Sciatic nerve (tissue), 2 donors: Measurements from ENCODE around the gene CD4. TPM values are rescaled to one million over a fixed set of nuclear protein-coding genes. Genes with fewer than 3 reads are reported as not detected.
"Not testable (repeated sequence)": the region's sequence is repeated elsewhere in the genome, so short reads cannot be mapped to it uniquely, and the experiment has no call there.

Source experiments
- ATAC-seq: fragments of 200-7000 bp; cut with Tn5 transposase; one replicate; pipeline ENCODE4 v1.9.1; 2020; ENCODE audit warnings: mild to moderate bottlenecking, moderate library complexity
- DNase-seq: peaks from one replicate; pipeline ENCODE4 v3.0.0-alpha.2; 2020; ENCODE audit warnings: low spot score
- intact Hi-C: fragments of 100-400 bp; cut with DNase I; formaldehyde crosslinking; loops from one replicate; pipeline ENCODE4 v1.14.2; 2022
- total RNA-seq: library from RNA; stranded (reverse); fragmentation: NEBNext Ultra II Directional; extraction: Animal tissue kit (Norgen Biotek cat#: 25700); gene quantifications from one replicate; pipeline ENCODE4 v1.2.1, GENCODE V29; 2021
- donor health status: DM: no; HTN: no; CAD: no.
- donor health status: DM: no; HTN: no; CAD: no.

Gene CD4
- total RNA-seq, 1 donor from 2014 or later = 20.6 TPM

GRCh38 chr12:6851153-6851920 is 62.0 kb downstream of the CD4 start, which contains the start of gene CDCA3:
TSS of gene CDCA3 (minus strand) at chr12:6851286. CDS start at chr12:6850952, 334 bp downstream.
- ATAC-seq (peak; percentile 88), DNase-seq (peak; percentile 97)
- intact Hi-C loops = no loop called here

DNA sequence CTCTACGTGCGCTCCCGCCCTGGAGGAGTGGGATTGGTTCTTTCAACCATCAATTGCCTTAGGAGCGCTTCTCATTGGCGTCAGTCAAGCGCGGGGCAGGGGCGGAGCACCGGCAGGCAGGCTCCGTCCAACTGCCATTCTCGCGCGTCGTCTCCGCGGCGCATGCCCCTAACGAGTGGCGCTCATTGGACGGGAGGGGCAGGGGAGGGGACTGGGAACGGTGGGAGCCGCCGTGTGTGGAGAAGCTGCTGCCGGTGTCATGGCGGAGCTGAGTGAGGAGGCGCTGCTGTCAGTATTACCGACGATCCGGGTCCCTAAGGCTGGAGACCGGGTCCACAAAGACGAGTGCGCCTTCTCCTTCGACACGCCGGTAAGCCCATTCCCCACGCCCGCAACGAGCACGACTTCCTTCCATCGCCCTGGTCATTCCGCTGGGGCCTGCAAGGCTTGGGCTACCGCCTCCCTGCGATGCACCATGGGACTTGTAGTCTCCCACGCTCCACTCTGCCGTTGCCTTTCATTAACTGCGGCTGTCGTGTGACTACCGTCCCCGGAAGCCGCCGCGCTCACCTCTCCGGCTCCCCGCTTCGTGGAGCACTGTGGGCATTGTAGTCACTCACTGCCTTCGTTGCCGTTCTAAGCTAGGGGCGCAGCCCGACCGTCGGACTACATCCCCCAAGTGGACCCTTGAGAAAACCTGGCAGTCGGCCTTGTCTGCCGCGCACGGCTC is 62.8 kb downstream of the CD4 start, which contains the start of gene USP5:
Gene USP5 (plus strand): TSS at position 230 of the 730 bp plus-strand sequence. CDS start 30 bp downstream, at position 260.
- ATAC-seq (peak; percentile 95), DNase-seq (peak; percentile 99)
- intact Hi-C loops = no loop called here

DNA sequence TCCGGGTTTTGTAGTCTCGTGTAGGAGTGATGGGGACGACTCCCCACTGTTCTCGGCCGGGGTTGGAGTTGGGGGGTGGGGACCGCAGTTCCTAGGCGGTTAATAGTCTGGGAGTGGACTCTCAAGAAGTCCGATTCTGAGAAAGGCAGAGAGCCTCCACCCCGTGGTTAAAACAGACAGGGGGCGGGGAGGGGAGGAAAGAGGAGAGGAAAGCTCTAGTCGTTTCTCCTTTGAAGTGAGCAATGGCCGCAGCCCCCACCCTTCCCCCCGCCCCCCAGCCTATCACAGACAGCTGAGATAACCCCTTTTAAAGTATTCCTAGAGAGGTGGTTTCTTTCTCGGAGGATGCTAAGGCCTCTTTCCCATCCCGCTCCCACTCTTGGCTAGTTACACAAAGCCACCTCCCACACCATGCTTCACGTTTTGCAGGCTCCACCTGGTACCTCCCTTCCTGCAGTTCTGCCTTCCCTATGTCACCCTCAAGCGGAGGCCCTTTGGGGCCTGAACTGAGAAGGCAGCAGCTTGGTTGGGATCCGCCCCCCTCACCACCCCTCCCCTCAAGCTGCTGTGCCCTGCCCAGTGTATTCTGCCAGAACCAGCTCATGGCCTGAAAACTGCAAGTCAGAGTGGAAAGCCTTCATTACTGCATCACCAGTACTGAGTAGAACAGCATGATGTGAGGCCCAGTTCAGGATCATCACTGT is 63.5 kb downstream of the CD4 start:
- ATAC-seq (no peak), DNase-seq (no peak)
- intact Hi-C loops = no loop called here

DNA sequence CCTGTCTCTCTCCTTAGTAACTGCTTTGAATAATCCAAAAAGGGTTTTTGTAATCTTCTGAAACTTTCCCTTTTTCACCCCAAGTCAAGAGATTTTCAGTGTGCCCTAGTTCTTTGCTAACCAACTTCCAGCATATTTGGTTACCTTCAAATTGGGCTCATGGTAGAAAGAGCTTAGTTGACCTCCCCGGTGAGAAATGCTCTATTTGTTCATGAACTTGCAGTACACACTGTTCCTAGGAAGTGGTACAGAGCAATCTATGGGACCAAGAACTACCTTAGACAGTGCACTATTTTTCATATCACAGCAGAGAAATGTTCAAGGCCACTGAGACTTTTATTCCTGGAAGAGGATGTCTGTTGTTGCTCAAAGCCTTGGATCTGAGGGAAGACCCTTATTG is 64.3 kb downstream of the CD4 start:
- no peak for ATAC-seq
- intact Hi-C loops = no loop called here
- no peak for DNase-seq

DNA sequence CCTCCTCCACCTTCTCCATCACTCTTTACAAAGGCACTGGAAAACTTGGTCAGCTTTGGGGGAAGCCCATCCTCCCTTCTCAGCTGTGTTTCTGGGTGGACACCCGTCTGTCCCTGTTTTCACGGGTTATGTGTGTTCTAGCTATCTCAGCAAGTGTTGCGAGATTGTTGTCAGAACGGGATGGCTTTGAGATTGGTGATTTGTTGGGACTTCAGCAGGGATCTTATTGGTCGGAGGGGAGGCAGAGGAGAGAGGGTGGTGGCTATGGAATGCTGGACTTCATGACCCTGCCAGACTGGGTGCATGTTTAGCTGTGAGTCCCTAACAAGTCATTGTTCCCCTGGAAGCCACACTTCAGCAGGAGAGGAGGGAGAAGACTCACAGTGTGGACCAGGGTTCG is 64.7 kb downstream of the CD4 start:
- no peak for ATAC-seq

GRCh38 chr12:6855322-6855721 is 66.0 kb downstream of the CD4 start:
- DNase-seq = no peak
- intact Hi-C loops = no loop called here
- ATAC-seq = no peak

More for the DNA sequence above, 64.7 kb downstream of the CD4 start:
- intact Hi-C loops = no loop called here
- no peak for DNase-seq

- no peak for ATAC-seq
- intact Hi-C loops = loop anchor here (1.0 kb wide), 1 partner anchor 41 kb away; no protein-coding TSS in a partner anchor
- DNase-seq = no peak
These were observed 69.5 kb downstream of the CD4 start for GRCh38 chr12:6858799-6859198.

- ATAC-seq = no peak
- DNase-seq = no peak
- intact Hi-C loops = no loop called here
These were observed 70.8 kb downstream of the CD4 start for GRCh38 chr12:6860116-6860515.

GRCh38 chr12:6860942-6861341 is 71.6 kb downstream of the CD4 start:
- ATAC-seq = no peak
- DNase-seq = no peak
- intact Hi-C loops = no loop called here

GRCh38 chr12:6861391-6861790 is 72.1 kb downstream of the CD4 start:
- intact Hi-C loops = no loop called here
- no peak for DNase-seq
- no peak for ATAC-seq

DNA sequence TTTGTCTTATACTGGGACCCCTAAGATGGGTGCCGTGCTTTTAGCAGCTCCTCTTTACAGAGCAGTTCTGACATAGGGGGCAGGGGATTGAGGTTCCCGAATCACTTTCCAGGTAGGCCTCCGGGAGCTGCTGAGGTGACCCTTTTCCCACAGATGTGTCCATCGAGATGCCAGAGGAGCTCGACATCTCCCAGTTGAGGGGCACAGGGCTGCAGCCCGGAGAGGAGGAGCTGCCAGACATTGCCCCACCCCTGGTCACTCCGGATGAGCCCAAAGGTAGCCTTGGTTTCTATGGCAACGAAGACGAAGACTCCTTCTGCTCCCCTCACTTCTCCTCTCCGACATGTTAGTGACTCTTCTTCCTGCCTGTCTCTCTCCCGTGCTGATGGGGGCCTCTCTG is 73.7 kb downstream of the CD4 start:
- intact Hi-C loops = no loop called here
- no peak for DNase-seq
- no peak for ATAC-seq

- DNase-seq (no peak), ATAC-seq (no peak)
- intact Hi-C loops = no loop called here
These were observed 74.4 kb downstream of the CD4 start for GRCh38 chr12:6863586-6864321.

- intact Hi-C loops, ATAC-seq, DNase-seq: not testable (repeated sequence)
These were observed 76.0 kb downstream of the CD4 start for GRCh38 chr12:6865307-6865706.

DNA sequence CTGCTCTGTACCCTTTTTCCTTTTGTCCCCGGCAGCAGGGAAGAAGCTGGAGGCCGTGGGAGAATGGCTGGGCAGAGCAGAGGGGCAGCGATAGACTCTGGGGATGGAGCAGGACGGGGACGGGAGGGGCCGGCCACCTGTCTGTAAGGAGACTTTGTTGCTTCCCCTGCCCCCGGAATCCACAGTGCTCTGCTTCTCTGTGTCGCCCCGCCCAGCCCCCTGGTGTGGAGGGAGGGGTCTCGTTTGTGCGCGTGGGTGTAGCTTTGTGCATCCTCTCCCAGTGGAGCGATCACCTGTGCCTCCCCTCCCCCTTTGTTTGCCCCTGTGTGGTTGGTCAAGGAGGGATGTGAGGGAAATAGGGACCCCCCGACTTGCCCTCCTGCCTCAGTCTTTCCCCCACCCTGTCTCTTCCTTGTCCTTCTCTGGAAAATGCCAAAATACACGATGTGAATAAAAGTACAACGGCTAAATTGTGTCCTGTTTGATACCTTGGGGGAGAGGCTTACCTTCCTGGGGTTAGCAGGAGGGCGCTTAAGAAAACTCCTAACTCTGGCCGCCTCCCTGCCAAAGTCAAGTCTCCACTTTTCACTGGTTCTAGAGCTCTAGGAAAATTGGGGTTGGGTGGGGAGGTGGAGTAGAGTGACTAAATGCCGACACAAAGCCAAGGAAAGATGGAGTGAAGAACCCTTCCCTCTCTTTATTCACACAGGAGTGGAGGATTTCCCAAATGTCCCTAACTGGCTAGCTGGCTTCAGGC is 77.0 kb downstream of the CD4 start:
- no peak for ATAC-seq
- intact Hi-C loops = no loop called here
- no peak for DNase-seq

DNA sequence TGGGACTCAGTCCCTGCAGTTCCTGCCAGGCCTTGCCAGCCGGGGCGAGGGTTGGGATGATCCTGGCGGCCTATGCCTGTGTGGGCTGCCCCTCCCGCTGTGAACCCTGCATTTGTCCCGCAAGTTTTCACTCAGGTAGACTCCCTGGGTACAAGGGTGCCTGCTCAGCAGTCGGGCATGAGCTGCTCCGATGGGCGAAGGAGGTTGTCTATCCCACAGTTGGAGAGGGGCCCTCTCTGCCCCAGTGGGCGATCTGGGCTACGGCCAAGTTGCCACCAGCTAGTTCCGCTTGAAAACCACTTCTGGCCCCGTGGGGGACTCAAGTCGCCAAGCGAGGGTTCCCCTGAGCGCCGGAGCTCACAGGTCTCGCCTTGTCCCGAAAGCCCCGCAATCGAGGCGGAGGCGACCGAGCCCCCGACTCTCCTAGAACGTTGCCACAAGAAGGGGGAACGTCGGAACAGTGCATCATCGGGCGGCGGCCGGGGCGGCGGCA is 77.6 kb downstream of the CD4 start:
- intact Hi-C loops = no loop called here
- DNase-seq (peak; percentile 93), ATAC-seq (peak; percentile 29)

DNA sequence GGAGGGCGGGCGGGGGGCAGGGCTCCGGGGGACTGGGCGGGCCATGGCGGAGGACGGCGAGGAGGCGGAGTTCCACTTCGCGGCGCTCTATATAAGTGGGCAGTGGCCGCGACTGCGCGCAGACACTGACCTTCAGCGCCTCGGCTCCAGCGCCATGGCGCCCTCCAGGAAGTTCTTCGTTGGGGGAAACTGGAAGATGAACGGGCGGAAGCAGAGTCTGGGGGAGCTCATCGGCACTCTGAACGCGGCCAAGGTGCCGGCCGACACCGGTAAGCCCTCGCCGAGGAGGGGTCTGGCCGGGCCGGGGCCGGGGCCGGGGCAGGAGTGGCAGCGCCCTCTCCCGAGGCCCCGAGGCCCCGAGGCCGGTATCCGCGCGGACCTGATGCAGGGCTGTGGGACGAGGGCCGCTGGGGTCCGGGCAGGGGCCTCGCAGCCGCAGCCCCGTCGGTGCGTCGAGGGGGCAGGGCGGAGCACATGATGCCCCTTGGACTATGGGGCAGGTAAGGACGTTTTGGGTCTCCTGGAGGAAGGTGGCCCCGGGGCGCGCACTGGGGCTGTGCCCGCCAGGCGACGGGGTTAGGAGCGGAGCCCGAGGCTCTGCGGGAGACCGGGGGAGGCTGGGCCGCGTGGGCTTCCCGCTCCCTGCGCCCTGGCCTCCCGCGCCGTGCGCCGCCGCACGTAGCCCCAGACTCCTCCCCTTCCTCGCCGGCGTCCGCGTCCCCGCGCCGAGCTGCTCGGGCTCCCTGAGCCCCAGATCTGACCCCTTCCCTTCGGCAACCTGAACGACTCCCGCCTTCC is 78.3 kb downstream of the CD4 start, which contains the start of gene TPI1:
Gene TPI1 (plus strand): TSS at position 119 of the 798 bp plus-strand sequence. CDS start 36 bp downstream, at position 155.
- intact Hi-C loops = no loop called here
- ATAC-seq (peak; percentile 86), DNase-seq (peak; percentile 82)
